NCI-H1092 treated with DMSO at 0.1 percent for 48 hours (cell line): ENCODE measurements around the gene ATR.
"Not testable (repeated sequence)": the region's sequence is repeated elsewhere in the genome, so short reads cannot be mapped to it uniquely, and the experiment has no call there.

ENCODE experiments used
- DNase-seq: peaks from one replicate; lab custom pipeline; 2025; lab: John Stamatoyannopoulos, UW

ATR gene

DNA sequence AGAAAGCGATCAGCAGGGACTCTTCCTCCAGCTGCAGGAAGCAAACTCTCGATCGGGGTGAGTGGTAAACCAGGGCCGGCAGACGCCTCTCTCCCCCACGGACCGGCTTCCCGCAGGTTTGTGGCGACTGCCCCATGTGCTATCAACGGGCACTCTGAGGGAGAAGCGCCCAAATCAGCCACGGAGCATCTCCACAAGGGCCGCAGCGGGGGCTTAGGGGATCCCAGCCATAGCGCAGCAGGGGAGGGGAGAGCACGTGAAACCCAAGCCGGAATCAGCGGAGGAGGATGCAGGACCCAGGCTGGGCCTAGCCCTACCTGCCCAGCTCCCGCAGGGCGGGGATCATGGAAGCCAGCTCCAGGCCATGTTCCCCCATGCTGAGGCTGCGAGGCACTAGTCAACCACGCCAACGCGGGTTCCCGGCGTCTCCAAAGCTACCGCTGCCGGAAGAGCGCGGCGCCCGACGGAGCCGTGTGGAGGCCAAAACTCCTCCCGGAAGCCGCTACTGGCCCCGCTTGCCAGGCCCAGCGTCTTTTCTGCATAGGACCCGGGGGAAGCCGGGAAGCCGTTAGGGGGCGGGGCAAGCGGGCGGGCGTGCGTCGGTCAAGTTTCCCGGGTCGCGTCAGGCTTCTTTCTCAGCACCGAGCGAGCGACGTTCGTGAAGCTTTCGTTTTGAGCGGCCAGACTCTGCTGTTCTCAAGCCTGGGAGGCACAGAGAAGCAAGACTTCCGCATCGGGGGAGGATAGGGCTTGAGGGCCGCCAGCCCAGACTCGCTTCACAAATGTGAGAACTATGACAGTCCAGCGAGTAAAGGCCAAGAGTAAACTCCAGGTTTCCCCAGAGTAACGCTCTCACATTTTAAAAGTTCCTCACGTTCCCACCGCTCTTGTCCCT, at the start of gene ATR:
Gene ATR, minus strand, starts transcription at position 405 of the 895 bp plus-strand sequence. Its CDS starts 29 bp downstream, at position 376.
- peak; percentile 94 for DNase-seq

DNA sequence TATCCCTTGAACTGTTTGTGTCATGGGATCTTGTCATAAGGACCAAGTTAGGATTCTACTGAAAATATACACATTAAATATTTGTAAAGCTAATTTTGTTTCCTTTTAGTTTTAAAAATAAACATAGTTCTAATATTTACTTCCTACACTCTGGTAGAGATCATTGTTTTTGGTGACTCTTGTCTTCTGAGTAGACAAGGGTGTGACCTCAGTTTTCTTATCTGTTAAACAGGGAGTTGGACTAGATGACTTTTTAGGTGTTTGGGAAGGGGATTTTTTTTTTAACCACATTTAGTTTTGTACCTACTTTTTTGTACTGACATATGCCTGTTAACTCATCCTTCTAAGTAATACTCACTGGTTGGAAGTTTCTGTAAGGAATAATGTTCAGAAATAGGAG, 48.4 kb upstream of the ATR start:
- DNase-seq: no peak

DNA sequence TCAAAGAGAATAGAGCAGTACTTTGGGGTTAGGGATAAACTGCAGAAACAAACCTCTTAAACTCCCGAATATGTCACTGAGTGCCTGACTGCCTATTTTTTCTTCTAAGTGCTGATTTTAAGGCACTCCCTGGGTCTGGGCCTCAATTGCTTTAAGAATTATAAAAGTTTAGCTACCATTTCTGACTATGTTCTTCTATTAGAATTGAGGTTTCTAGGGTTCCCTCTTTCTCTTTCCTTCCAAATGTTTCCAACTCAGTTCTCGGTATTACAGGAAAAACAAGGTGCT, 46.6 kb upstream of the ATR start:
- no peak for DNase-seq

DNA sequence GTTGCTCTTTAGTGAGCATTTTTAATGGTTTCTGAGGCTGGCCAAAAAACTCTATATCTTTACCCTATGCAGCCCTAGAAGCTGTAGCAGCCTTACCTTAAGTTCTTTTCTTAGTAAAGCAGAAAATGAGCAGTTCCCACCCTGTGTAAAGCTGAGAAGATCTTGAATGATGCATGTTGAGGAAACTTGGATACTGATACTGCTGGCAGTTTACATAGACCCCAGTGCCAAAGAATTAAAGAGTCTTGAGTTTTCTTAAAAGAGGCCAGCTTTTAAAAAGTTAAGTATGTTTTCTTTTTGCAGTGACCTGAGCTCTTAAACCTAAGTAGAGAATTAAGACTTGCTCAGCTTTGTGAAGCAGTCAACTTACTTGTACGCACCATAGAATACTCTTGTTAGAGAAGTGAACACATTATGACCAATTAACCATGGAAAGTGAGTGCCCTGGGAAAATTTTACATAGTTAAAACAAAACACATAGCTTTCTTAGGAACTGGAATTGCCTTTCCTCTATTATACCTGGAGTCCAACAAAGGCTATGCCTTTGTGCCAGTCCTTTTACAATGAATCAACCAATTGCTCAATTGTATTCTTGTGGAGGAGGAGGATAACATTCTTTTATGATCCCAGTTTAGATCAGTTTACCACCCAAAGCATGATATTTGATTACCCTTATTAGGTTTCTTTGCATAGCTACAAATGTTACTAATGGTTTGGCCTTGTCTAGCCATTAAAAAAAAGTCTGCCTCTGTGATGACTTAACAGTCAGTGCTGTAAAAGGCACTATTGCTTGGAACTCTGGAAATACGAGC, 46.0 kb upstream of the ATR start:
- DNase-seq: no peak

DNA sequence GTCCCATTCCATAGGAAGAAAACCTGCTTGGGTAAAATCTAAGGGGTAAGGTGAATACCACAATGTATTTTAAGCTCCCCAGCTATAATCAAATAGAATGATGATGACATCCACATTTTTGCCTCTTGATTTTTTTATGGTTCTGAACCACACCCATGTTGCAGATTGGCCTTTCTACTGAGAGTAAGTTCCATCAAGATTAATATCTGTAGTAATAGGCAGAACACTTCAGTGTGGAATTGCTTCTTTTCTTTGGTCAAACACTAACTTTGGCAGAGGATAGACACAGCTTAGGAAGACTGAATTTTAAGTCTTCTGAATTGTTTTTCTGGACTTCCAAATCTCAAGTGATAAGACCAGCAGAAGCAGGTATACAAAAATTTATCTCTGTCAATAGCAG, 44.7 kb upstream of the ATR start:
- no peak for DNase-seq

DNA sequence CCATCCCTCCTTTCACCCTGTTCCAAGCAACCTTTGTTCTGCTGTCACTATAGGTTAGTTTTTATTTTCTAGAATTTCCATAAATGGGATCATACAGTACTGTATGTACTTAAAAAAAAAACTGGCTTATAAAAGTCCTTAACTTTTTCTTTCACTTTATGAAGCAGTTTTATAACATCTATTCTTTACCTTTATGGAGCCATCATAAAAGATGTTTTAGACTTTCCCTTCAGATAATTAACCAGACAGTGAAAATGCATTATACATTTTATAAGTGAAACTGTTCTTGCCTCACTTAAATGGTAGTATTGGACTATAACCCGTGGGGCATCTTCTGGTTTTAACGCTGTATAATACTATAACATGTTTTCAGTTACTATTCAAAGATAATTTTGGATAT, 43.9 kb upstream of the ATR start:
- DNase-seq: no peak

DNA sequence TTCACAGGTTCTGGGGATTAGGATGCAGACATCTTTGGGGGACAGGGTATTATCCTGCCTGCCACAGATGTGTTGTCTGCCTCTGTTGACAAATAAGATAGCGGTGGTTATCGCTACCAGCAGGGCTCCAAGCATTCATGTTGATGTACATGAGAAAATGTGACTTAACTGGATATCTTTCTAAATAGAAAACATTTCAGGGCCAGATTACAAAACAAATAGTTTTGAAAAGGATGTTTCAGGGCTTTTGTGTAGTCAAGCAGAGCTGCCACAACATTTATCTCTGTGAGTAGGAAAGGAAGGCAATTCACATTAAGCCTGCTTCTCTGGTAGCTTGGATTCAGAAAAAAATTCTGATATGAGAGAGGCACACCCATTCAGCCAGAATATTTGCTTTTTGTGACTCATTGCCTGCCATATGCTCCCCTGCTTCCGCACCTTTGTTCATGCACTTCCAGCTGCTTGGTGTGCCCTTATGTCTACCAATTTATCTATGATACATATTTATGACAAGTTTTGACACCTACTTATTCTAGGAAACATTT, 40.5 kb upstream of the ATR start:
- DNase-seq: peak; percentile 92

DNA sequence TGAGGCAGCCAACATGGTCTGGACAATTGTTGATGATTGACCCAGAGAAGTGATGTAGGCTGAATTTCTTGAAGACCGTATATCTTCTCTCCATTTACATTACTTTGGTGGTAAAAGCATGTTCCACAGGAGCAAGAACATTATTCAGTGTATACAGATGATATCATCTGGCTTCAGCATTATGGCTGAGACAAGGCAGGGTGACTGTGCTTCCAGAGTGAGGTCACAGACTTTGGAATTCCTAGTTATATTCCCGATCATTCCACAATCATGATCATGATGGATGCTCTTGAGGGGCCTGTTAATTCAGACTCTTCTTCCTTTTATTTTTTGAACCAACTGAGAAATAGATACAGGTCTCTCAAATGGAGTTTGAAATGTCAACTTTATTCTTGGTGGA, 36.6 kb upstream of the ATR start:
- no peak for DNase-seq

DNA sequence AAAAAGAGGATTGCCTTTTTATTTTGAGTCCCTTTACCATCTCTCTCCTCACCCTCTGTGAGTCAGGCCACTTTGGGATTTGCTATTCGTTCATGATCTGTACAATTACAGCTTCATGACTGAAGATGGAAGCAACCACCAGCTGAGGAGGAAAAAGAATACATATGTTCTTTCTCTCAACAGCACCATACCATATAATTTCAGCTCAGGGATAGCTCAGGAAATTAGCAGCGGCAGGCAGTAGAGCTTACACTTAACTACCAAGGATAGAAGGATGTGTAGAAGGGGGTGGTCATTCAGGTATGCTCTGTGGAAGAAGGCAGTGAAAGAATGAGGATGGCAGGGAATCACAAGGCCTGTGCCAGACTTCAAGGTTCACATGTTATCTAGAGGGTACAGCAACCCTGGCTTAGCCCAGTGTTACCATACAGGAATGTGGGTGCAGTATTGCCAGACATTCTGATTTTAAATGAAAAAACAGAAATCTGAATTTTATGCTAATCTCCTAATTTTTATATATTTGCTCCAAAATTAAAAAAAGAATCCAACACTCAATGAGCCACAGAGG, 35.6 kb upstream of the ATR start:
- no peak for DNase-seq

DNA sequence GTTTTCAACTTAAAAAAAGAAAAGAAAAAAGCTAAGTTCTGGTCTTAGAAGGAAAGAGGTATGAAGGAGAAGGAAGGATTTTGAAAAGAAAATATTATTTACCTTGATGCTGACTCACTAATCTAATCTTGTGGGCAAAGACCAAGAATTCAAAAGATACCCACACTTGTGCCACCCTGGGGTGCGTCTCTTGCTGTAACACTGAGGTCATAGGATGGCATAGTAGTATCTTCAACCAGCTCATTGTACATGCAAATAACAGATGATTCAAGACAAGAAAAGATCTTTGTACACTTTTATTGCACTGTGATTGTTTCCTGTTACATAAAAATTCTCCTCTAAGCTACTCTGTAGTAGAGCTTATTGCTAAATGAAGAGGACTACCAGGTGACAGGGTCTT, 35.0 kb upstream of the ATR start:
- no peak for DNase-seq

DNA sequence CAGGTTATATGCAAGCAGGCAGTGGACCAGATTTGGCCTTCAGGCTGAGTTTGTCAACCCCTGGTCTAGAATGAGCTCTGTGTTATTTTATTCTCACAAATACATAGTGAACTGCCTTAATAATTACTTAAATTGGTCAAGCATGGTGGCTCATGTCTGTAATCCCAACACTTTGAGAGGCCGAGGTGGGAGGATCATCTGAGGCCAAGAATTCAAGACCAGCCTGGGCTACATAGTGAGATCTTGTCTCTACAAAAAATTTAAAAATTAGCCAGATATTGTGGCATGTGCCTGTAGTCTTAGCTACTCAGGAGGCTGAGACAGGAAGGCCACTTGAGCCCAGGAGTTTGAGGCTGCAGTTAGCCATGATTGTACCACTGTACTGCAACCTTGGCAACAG, 32.7 kb upstream of the ATR start:
- DNase-seq: no peak

DNA sequence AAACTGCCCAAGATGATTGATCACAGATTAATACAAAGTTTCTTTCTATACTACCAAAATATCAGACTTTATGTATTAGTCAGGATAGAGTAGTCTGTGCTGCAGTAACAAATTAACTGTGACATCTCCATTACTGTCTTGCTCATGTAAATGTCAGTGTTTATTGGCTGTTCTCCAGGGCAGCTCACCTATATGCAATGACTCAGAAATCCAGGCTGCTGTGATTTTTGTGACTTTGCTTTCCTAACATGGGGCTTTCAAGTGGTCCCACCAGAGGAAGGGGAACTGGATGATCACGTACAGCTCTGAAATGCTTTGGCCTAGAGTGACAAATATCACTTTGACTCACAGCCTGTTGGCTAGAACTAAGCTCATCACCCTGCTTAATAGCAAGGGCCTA, 30.6 kb upstream of the ATR start:
- DNase-seq: no peak

DNA sequence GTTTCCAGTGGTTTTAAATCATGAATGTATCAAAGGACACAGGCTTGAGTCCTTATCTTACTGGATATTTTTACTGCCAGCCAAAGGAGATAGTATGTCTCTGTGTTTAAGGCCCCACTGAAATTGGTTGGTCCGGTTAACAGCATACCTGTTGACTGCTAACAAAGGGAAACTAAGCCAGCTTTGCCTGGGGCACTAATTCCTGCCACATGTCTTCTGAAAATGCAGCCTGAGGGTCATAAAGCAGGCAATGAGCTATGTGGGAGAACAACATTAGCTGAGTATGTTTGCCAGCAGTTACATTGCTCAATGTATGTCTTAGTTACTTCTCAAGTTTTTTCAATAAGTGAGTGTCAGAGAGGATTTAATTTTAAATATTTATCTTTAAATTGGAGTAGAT, 30.1 kb upstream of the ATR start:
- DNase-seq: no peak

DNA sequence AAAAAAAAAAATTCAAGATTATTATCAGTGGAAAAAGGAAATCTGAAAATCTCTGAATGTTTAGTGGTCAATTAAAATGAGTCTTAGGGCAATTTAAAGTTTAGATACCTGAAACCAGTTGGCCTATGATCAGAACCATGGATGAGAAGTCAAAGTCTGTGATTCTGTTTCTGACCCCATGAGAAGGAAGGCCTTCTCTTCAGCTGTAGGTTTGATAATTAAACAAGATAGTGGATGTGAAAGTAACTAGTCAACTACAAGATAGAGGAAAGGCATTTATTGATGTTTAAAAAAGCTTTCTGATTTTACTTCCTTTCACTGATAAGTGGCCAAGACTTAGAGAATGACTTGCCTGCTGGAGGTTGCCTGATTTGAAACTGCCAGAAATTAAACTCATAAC, 26.4 kb upstream of the ATR start:
- DNase-seq: no peak

DNA sequence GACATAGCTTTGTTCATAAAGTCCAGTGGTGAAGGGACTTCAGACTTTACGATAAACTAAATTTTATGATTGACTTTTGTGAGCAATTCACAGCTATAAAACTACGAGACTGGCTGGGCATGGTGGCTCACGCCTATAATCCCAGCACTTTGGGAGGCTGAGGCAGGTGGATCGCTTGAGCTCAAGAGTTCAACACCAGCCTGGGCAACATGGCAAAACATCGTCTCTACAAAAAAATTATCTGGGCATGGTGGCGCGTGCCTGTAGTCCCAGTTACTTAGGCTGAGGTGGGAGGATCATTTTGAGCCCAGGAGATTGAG, 24.8 kb upstream of the ATR start:
- not testable (repeated sequence) for DNase-seq

DNA sequence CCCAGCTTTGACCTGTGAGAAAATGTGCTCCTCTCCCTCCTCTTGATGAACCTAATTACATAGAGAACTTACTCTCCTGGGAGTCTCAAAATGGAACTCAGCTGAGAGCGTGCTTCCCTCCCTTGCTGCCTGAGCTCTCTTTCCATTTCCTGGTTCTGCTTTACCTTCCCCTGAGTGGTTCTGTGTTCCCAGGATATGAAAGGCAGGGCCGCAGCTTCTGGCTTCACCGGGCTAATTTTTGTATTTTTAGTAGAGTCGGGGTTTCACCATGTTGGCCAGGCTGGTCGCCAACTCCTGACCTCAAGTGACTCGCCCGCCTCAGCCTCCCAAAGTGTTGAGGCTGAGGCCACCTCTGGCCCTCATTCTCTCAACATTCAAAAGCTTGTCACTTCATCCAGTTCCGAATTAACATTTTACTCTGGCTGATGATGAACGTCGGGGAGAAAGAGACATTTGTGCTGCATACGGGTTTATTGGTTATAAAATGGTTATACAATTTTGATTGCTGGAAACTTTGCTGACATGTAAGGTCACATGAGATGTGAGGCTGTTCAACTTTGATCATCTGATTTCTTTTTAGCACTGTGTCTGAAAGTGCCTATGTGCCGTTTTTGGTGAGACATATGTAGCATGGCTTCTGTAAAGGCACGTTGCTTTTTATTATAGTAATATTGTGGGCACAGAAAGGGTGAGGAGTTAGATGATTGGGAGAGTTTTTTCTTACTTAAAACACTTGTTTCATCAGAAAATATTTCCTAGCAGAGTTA, 24.3 kb upstream of the ATR start:
- DNase-seq: no peak

DNA sequence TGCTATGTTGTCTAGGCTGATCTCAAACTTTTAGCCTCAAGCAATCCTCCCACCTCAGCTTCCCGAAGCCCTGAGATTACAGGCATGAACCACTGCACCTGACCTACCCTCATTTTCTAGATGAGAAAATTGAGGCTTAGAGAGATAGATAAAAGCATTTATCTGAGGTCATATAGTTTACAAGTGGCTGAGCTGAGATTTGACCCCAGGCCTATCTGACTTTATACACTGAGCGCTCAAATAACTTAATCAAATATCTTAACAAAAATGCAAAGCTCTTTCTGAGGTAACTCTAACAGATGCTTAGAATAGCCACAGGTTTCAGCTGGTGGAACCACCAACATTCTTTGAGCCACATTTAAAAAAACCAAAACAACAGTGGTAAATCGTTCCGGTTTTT, 23.2 kb upstream of the ATR start:
- DNase-seq: no peak

DNA sequence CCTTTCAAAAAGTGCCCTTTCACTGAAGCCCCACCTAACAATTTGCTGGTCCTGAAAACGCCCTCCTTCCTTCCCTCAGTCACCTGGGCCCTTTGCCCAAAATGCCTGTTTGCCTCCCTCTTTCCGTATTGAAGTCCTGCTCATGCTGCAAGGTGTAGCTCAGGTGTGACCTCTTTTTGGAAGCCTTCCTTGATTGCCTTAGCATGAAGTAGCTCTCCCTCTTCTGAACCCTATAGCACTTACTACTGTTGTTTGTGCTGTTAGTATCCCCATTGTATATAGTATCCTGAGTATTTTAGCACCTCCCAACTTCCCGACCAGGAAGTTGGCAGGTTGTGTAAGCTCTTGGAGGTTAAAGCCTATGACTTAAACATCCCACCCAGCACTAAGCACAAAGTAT, 19.4 kb upstream of the ATR start:
- DNase-seq: no peak

DNA sequence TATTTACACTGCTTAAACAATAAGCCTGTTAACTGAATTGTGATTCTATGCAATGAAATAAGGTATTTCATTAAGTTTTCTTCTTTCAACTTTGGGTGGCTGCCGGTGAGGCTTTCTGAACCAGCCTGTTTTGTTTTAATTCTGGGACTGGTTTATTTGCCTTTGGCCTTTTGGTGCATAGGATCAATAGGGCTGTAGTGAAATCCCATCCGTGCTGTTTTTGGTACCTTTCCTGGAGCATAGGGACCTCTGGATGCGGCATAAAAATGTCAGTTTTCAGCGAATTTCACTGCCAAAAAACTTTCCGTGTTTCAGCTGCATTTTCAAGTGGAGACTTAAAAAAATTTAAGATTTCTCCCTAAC, 18.2 kb upstream of the ATR start:
- no peak for DNase-seq

DNA sequence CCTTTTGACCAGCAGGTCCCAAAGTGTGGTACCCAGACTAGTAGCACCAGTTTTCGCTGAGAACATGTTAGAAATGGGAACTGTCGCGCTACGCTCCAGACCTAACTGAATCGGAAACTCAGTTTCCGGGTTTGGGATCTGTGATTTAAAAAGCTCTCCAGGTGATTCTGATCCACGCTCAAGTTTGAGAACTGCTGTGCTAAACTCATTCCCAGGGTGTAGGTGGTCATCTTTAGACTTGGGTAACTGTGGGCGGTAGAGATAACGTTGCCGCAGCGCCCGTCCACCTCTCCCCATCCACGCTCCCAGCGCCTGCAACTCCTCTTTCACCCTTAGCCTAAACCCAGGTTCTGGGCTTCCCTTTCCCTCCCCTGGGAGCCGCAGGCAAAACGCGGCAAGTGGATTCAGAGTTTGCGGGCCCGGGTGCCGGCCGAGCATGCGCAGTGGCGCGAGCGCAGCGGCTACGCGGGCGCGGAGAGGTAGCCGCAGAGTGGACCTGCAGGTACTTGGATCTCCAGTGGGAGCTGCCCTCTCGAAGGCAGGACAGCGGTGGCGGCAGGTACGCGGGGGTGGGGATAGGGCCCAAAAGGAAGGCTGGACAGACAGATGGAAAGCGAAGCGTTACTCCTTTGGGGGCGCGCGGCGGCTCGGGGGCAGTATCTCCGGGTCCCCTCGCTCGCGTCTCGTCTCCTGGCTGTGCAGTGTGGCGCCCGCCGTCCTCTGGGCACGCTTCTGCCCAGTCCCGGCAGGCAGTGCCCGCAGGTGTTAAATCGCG, 17.6 kb upstream of the ATR start, which contains the start of gene PLS1:
Gene PLS1, plus strand, starts transcription at position 443 of the 775 bp plus-strand sequence. CDS start 67,845 bp downstream, outside the sequence.
- DNase-seq: peak; percentile 92

DNA sequence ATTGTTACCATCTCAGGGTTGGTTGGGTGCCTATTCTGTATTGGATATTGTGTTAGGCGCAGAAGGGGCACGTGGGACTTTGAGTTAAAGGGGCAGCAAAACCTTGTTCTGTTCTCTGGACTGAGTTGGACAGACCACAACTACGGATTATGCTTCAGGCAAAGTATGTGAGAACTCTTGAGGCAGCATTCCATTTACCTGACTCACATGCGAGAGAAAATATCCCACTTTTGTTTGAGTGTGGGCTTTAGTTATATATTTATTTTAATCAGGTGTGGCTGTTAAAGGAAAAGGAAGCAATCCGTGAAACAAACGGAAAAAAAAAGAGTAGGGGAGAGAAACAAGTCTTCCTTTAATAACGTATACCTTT, 17.0 kb upstream of the ATR start:
- peak; percentile 43 for DNase-seq

DNA sequence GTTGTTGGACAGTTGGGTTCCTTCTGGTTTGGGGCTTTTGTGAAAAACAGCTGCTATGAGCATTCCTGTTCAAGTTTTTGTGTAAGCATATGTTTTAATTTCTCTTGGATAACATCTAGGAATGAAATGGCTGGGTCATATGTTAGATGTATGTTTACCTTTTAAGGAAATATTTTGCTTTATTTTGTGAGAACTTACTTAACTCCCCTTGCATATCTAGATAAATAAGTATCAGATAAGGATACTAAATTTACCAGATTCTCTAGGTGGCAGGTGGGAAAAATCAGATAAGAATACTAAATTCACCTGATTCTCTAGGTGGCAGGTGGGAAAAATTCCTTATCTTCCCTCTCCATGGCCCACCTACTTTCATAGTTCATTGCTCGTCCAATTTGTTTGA, 16.6 kb upstream of the ATR start:
- DNase-seq: no peak
